RCC 7860 (cell line): Measurements from ENCODE around the gene MLLT1.

ENCODE experiments used
- DNase-seq: peaks from one replicate; pipeline ENCODE4 v3.0.0-alpha.2; 2015; ENCODE audit warnings: low spot score
- FAIRE-seq: peaks from 2 replicates; lab custom pipeline; 2012; peaks lifted over from hg19 to GRCh38; lab: Jason Lieb, UNC

The MLLT1 gene

GRCh38 chr19:6223461-6224307 lies 56.1 kb downstream of the MLLT1 start:
- no peak for FAIRE-seq
- DNase-seq: no peak

GRCh38 chr19:6222884-6223283 lies 56.9 kb downstream of the MLLT1 start:
- FAIRE-seq: no peak
- no peak for DNase-seq

- FAIRE-seq: no peak
- DNase-seq: no peak
Observed at GRCh38 chr19:6221878-6222746, 57.7 kb downstream of the MLLT1 start.

- no peak for FAIRE-seq
- DNase-seq: no peak
Observed at GRCh38 chr19:6221220-6221877, 58.4 kb downstream of the MLLT1 start.

GRCh38 chr19:6220385-6221191 lies 59.2 kb downstream of the MLLT1 start:
- FAIRE-seq (no peak), DNase-seq (no peak)

GRCh38 chr19:6219586-6220290 lies 60.0 kb downstream of the MLLT1 start:
- FAIRE-seq (no peak), DNase-seq (no peak)

- FAIRE-seq: no peak
- DNase-seq: no peak
Observed at GRCh38 chr19:6219147-6219525, 60.6 kb downstream of the MLLT1 start.

- no peak for FAIRE-seq
- DNase-seq: peak; percentile 56
Observed at GRCh38 chr19:6218491-6219146, 61.2 kb downstream of the MLLT1 start.

- FAIRE-seq (no peak), DNase-seq (no peak)
Observed at GRCh38 chr19:6217752-6218334, 61.9 kb downstream of the MLLT1 start.

- DNase-seq (no peak), FAIRE-seq (no peak)
Observed at GRCh38 chr19:6216996-6217751, 62.6 kb downstream of the MLLT1 start.

- no peak for FAIRE-seq
- DNase-seq: no peak
Observed at GRCh38 chr19:6216236-6216995, 63.4 kb downstream of the MLLT1 start.

GRCh38 chr19:6215701-6216235 lies 64.0 kb downstream of the MLLT1 start:
- FAIRE-seq (no peak), DNase-seq (no peak)

GRCh38 chr19:6214881-6215541 lies 64.8 kb downstream of the MLLT1 start:
- DNase-seq (no peak), FAIRE-seq (no peak)

- DNase-seq: no peak
- FAIRE-seq: no peak
Observed at GRCh38 chr19:6213696-6214641, 65.8 kb downstream of the MLLT1 start.

GRCh38 chr19:6213266-6213595 lies 66.5 kb downstream of the MLLT1 start:
- DNase-seq (no peak), FAIRE-seq (no peak)
